Daoy (cell line): ENCODE data around the gene C16orf54. TPM values are rescaled to one million over a fixed set of nuclear protein-coding genes. Genes with fewer than 3 reads are reported as not detected.
"Not testable (repeated sequence)": the region's sequence is repeated elsewhere in the genome, so short reads cannot be mapped to it uniquely, and the experiment has no call there.

Source experiments
- DNase-seq: peaks from one replicate; pipeline ENCODE4 v3.0.0-alpha.2; 2015; ENCODE audit warnings: low read depth
- total RNA-seq: library from RNA; depleted of rRNA; stranded (reverse); fragments of >200 nt; shearing (Covaris generic); gene quantifications from 2 replicates; pipeline ENCODE4 v1.2.3, GENCODE V29; 2014

Gene C16orf54
- total RNA-seq, 1 experiment from 2014 or later = 0.11 TPM

DNA sequence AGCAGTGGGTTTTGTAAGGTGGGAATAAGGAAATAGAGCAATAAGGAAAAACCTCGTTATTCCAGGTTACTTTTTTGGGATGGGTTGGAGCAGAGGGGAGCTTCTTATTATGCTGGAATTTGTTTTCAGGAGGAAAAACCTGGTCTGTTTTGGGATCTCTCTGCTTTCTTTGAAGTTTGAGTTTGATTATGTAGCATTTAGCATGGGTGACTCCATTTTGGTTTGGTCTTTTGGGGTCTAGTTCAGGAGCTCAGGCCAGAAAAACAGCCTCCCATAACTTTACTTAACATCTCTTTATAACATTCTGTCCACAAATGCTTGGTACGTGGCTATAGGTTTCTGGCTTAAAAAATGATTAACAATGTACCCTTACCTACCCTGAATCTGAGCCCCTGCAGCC lies 23.7 kb upstream of the C16orf54 start:
- DNase-seq = no peak

DNA sequence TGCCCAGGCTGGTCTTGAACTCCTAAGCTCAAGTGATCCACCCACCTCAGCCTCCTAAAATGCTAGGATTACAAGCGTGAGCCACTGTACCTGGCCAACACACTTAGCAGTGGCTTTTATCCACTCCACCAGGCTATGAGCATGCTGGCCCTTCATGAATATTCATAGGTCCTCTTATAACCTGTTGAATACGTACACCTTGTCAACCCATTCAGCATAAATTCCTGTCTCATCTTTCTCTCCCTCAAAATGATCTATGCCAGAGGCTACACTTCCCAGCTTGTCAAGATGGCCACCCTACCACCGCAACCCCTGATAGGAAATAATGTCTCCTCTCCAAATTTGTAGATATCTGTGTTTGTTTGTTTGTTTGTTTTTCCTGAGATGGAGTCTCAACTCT lies 21.3 kb upstream of the C16orf54 start:
- DNase-seq = no peak

DNA sequence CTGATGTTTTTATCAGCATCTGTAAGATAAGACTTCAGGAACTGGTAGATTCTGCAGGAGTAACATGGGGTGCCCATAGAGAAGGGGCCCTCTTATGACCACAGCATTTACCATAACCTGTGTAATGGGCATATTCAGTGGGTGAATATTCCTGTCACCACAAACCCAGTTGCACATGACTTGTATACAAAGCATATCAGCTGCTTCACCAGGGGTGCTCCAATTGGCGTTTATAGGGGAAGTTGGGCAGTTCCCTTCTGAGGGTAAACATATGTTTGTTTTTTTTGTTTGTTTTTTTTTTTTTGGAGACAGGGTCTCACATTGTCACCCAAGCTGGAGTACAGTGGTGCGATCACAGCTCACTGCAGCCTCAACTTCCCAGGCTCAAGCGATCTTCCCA lies 20.8 kb upstream of the C16orf54 start:
- no peak for DNase-seq

DNA sequence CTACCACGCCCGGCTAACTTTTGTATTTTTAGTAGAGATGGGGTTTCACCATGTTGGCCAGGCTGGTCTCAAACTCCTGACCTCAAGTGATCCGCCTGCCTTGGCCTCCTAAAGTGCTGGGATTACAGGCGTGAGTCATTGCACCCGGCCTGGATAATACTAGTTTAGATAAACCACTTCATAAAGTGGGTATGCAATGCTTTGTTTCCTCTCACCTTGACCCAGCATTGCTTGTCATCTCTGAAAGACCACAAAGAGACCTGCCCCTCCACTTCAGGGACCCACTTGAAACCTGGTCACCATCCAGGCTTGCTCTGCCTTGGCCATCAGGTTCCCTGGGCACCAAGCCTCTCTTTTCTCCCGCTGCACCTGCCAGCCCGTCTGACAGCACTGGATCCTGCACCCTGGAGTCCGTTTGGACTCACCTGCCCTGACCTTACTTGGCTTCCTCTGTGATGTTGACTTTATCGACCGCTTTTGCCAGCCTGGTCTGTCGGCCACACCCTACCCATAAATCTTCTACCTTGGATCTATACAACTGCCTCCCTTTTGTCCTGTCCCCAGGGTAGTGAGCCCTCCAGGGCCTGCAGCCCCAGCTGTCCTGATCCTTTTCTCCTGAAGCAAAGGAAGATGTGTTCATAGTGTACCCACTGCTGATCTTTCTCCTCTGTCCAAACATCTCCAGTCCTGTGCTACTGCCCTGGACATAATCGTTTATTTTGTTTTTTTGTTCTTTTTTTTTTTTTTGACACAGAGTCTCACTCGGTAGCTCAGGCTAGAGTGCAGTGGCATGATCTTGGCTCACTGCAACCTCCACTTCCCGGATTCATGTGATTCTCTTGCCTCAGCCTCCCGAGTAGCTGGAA lies 19.6 kb upstream of the C16orf54 start:
- DNase-seq = peak; percentile 13

DNA sequence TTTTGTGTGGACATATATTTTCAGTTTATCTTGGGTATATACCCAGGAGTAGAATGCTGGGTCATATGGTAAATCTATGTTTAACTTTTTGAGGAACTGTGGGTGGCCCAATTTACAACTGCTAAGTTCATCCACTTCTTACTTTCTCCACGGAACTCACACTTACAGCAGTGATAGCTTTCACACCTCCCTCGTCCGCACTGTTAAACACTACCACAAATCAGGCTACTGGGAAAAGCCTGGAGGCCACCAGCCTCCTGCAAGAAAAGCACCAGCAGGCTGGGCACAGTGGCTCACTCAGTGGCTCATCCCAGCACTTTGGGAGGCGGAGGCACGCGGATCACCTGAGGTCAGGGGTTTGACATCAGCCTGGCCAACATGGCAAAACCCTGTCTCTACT lies 17.5 kb upstream of the C16orf54 start:
- DNase-seq = no peak

DNA sequence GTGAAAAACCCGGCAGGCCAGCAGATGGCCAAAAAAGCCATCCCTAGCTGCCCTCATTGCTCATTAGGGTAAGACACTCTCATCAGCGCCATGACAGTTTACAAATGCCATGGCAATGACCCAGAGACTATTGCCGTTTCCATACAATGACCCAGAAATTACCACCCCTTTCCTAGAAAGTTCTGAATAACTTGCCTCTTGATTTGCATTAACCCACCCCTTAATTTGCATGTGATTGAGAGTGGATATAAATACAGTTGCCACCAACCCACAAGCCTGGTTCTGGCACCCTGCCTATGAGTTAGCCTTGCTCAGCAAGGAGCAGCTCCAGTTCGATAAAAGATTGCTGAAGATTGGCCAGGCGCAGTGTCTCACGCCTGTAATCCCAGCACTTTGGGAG lies 16.1 kb upstream of the C16orf54 start:
- DNase-seq = no peak

DNA sequence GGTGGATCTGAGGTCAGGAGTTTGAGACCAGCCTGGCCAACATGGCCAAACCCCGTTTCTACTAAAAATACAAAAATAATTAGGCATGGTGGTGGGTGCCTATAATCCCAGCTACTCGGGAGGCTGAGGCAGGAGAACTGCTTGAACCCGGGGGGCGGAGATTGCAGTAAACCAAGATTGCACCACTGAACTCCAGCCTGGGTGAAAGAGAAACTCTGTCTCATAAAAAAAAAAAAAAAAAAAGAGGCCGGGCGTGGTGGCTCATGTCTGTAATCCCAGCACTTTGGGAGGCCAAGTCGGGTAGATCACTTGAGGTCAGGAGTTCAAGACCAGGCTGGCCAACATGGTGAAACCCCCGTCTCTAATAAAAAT lies 15.5 kb upstream of the C16orf54 start:
- not testable (repeated sequence) for DNase-seq

DNA sequence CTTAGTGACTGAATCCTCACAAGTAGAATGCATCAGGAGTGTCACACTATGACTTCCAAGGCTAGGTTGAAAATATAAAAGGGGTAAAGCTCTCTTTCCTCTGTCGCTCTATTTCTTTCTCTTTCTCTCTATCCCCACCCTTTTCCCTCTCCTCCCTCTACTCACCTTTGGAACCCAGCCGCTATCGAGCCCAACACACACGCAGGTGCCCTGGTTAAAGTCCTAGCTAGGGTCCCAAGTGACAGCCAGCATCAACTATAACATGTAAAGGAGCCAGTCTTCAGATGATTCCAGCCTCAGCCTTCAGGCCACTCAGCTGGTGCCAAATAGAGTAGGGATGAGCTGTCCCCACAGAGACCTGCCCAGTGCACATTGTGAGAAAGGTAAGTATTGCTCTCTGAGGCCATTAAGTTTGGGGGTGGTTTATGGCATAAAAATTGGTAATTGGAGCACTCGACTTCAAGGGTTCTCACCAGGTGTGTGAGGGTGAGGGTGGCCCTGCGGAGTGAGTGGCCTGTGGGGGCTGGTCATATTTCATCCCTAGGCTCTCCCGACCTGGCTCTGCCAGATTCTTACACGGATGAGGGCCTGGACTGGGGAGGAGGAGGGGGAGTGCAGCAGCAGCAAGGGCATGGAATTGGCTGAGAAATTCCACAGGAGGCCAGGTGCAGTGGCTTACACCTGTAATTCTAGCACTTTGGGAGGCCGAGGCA lies 14.9 kb upstream of the C16orf54 start:
- no peak for DNase-seq

DNA sequence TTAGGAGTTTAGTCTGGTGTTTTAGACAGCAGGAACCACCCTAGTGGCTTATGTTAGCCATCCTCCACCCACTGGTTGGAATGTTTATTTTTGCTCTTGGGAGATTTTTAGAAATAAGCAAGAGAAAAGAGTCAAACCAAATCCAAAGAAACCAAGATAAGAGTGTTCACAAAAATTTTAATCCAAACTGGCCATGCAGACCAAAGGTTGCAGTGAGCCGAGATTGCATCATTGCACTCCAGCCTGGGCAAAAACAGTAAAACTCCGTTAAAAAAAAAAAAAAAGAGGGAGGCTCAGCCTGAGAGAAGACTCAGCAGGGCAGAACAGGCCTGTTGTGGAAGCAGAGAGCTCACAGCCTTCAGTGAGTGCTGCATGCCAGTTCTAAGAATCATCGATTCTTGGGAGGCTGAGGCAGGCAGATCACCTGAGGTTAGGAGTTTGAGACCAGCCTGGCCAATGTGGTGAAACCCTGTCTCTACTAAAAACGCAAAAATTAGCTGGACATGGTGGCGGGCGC lies 12.2 kb upstream of the C16orf54 start:
- no peak for DNase-seq

DNA sequence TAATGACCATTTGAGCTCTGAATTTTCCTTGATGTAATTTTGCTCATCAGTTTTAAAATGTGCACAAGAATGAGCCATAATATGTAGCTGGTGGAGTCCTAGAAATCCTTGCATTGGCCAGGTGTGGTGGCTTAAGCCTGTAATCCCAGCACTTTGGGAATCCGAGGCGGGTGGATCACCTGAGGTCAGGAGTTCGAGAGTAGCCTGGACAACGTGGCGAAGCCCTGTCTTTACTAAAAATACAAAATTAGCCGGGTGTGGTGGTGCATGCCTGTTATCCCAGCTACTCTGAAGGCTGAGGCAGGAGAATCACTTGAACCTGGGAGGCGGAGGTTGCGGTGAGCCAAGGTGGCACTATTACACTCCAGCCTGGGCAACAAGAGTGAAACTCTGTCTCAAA lies 11.3 kb upstream of the C16orf54 start:
- DNase-seq = not testable (repeated sequence)

DNA sequence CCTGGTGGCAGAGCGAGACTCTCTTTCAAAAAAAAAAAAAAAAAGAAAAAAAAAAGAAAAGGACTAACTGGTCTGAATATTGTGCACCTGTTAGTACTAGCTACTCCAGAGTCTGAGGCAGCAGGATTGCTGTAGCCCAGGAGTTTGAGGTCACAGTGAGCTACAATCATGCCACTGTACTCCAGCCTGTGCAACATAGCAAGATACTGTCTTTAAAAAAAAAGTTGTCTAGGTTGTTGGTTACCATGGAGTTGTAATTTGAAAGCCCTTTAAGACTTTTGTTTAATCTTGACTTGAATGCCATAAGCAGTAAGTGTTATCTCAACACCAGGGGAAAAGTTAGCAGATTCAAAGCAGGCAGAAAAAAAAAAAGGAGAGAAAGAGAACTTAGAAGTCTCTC lies 10.9 kb upstream of the C16orf54 start:
- DNase-seq = no peak

DNA sequence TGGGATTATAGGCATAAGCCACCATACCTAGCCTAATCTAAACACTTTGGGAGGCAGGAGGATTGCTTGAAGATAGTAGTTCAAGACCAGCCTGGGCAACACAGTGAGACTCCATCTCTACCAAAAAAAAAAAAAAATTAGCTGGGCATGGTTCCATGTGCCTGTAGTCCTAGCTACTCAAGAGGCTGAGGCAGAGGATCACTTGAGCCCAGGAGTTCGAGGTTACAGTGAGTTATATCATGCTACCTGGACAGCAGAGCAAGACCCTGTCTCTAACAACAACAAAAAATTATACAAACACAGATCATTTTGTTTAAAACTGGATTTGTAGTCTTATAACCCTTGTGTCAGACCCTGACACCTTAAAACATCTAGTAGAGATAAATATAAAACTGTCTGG lies 7.7 kb upstream of the C16orf54 start:
- no peak for DNase-seq

DNA sequence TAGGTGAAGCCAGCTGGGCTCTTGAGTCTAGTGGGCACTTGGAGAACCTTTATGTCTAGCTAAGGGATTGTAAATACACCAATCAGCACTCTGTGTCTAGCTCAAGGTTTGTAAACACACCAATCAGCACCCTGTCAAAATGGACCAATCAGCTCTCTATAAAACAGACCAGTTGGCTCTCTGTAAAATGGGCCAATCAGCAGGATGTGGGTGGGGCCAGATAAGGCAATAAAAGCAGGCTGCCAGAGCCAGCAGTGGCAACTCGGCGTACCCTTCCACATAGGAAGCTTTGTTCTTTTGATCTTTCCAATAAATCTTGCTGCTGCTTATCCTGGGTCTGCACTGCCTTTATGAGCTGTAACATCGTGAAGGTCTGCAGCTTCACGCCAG lies 3.0 kb upstream of the C16orf54 start:
- not testable (repeated sequence) for DNase-seq

DNA sequence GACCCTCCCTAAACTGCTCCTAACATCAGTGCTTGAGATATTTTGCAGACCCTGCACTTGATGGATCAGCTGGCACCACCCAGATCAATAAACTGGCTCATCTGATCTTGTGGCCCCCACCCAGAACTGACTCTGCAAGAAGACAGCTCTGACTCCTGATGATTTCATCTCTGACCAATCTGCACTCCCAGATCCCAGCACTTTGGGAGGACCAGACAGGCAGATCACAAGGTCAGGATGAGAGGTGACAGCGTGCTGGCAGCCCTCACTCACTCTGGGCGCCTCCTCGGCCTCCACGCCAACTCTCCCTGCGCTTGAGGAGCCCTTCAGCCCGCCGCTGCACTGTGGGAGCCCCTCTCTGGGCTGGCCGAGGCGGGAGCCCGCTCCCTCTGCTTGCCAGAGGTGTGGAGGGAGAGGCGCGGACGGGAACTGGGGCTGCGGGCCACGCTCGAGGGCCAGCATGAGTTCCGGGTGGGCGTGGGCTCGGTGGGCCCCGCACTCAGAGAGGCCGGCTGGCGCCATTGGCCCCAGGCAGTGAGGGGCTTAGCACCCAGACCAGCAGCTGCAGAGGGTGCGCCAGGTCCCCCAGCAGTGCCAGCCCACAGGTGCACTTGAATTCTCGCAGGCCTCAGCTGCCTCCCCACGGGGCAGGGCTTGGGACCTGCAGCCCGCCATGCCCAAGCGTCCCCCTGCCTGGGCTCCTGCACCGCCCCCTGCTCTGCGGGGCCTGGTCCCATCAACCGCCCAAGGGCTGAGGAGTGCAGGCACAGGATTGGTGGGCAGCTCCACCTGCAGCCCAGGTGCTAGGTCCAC lies 2.4 kb upstream of the C16orf54 start:
- no peak for DNase-seq

DNA sequence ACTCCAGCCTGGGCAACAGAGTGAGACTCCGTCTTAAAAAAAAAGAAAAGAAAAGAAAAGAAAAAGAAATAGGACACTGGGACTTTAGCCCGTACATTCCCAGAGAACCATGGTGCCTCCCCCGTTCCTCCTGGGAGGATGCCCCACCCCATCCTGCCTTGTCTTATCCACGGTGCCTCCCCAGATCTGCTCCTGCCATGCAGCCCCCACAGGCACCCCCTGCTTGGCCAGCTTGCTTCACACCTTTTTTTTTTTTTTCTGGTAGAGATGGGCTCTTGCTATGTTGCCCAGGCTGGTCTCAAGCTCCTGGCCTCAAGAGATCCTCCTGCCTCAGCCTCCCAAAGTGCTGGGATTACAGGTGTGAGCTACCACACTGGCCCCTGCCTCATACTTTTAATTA lies 728 bp upstream of the C16orf54 start:
- DNase-seq = not testable (repeated sequence)

DNA sequence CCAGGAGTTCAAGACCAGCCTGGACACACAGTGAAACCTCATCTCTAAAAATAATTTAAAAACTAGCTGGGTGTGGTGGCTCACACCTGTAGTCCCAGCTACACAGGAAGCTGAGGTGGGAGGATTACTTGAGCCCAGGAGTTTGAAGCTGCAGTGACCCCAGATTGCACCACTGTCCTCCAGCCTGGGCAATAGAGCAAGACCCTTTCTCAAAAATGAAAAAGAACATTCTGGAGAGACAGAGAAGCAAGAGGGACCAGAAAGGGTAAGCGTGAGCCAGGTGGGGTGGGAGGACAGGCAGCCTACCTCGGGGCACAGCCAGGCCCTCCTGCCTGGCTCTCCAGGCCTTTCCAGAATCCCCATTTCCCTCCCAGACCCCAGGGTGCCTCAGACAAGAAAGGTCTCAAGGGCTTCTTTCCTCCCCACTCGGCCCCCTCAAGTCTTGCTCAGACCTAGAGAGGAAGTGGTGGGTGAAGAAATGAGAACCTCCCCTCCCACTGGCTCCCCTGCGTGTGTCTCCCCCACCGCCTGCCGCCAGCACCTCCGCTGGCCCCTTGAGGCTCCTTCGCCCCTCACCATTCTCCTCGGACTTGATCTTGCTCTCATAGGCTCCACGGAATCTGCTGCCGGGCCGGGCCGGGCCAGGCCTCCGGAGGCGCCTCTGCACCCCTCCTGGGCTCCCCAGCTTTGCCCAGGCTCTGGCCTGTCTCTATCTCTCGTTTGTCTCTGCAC lies 503 bp downstream of the C16orf54 start:
- DNase-seq = no peak

DNA sequence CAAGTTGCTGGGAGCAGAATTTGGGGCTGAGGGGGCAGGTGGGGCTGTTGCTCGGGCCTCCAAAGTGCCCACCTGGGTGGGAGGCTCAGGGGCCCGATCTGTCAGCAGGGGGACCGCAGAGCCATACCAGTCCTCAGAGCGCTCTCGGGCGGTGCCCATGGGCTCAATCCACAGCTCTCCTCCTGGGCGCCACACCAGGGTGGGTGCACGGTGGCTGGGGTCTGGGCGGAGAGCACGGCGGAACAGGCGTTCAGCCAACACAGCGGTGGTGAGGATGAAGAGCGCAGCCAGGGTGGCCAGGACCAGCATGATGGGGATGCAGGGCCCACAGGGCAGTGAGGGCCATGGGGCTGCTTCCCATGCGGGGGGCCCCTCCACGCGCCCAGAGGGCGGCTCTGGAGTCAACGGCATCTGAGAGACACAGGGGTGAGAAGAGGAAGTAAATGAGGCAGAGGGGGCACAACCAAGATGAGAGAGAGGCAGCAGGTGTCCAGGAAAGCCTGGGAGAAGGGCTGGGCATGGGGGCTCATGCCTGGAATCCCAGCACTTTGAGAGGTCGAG lies 1.2 kb downstream of the C16orf54 start:
- no peak for DNase-seq

DNA sequence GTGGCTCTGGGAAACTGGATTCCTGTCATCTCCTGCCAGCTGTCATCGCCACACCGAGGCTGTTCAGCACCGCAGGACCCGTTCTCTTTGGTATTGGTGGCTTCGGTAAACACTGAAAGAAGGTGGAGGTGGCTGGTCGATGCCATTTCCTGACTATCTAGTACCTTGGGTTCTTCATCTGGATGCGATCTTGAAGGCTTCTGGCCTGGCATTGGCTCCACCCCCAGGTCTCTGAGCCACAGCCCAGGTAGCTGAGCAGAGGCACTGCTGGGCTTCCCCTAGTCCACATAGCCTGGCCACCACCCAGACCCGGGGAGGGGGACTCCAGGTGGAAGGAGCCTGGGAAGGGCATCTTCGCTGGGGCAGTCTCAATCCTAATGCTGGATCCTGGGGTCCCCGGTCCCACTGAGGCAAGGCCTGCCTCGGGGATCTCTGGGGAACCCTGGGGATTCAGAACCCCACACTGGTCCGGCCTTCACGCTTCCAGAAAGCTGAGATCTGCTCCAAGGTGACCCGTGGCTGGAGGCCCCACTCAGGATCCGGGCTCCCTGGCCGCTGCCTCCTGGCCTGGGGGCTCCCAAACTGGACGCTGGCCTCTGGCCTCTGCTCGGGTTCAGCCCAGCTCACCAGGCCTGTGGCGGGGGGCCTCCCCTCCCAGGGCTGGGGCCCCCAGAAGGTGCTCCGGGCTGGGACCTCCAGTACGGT lies 1.8 kb downstream of the C16orf54 start:
- no peak for DNase-seq

DNA sequence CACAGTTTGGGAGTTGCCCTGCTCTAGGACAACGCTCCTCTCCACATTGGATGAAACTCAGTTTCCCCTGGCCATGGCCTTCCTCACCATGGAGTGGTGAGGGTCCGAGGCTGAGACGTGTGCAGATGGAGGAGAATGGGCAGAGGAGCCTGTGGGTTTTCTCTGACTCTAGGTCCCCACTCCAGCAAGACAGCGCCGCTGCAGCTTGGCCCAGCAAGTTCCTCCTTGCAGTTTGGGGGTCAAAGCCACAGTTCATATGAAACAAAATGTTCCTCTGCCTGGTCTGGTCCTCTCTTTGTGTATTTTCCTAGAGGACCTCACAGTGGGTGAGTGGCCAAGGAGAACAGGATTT lies 2.3 kb downstream of the C16orf54 start:
- DNase-seq = no peak

DNA sequence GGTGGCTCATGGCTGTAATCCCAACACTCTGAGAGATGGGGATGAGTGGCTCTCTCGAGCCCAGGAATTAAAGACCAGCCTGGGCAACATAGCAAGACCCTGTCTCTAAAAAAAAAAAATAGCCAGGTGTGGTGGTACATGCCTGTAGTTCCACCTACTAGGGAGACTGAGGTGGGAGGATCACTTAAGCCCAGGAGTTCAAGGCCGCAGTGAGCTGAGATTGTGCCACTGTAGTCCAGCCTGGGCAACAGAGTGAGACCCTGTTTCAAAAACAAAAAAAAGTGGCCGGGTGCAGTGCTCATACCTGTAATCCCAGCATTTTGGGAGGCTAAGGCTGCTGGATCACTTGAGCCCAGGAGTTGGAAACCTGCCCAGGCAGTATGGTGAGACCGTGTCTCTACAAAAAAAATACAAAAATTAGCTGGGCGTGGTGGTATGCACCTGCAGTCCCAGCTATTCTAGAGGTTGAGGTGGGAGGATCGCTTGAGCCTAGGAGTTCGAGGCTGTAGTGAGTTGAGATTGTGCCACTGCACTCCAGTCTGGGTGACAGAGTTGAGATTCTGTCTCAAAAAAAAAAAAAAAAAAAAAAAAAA lies 3.0 kb downstream of the C16orf54 start:
- no peak for DNase-seq
